Measurements from ENCODE around the gene PSMB5. TPM values are rescaled to one million over a fixed set of nuclear protein-coding genes. Genes with fewer than 3 reads are reported as not detected.

Gene PSMB5
- total and polyA plus RNA-seq, 2 of the 13 experiments (the other 11 are each of a cell fraction or from before 2014, with no cell fraction given), result 705 to 871 TPM

GRCh38 chr14:23071921-23072539, 37.3 kb upstream of the PSMB5 start:
- ChIA-PET CTCF (ENCODE audit: low intra/inter-chr PET ratio, low total read pairs) (interaction anchor here (0.7 to 4.5 kb wide), 4 partner anchors 13 to 115 kb away, joined by 3 to 34 read pairs (median 3); partner anchors contain the start of genes ACIN1 and CEBPE), POLR2A (interaction anchor here (0.6 to 5.6 kb wide), 43 partner anchors 9 to 1170 kb away, joined by 3 to 146 read pairs (median 4); partner anchors contain the start of genes ACIN1, AJUBA, BCL2L2 and C14orf119)
- Histone ChIP-seq H4K20me1 (ENCODE audit: insufficient read depth, low read length) (peaks cover 19% of the 10 kb centered on the region), H3K4me1 (ENCODE audit: insufficient read depth, low read length) (peaks cover 42% of the 10 kb centered on the region), H3K9ac (ENCODE audit: insufficient read depth, low read depth, low read length) (peak overlapping the region; percentile 89), H3K27me3 (ENCODE audit: control insufficient read depth in 1 of 2, insufficient read depth in 2 of 2, low read length in 2 of 2) (no peaks in the 10 kb centered on the region; a peak in 1 of 5 replicates), H3K79me2 (ENCODE audit: insufficient read depth, low read length) (peaks cover 37% of the 10 kb centered on the region), H2AFZ (ENCODE audit: low read length) (no peak overlapping the region), H3K36me3 (replicated peaks in 1 of 2; ENCODE audit: control insufficient read depth in 1 of 2, insufficient read depth in 2 of 2, low read length in 2 of 2) (peaks cover 41 to 72% of the 10 kb centered on the region in 2 experiments), H3K4me3 (replicated peaks in 1 of 3; ENCODE audit: insufficient read depth in 1 of 3, low read depth in 2 of 3, low read length in 3 of 3) (peak overlapping the region; percentile 85 to 91 (median 86); a peak in 5 of 6 replicates), H3K4me2 (ENCODE audit: low read depth, low read length) (peak overlapping the region; percentile 97), H3K27ac (ENCODE audit: extremely low read length, insufficient read depth, low read length) (peak overlapping the region; percentile 69), H3K9me3 (ENCODE audit: low read length) (no peaks in the 10 kb centered on the region)
- no peak for DNase-seq (ENCODE audit: low spot score)
- ATAC-seq, result peak; percentile 49
- intact Hi-C loops (cut with micrococcal nuclease; ENCODE audit: unreplicated experiment) (loop anchor here (1.0 kb wide), 1 partner anchor 22 kb away; no protein-coding TSS in a partner anchor), in situ Hi-C loops (cut with HindIII; ENCODE audit: extremely low pct_ligation_motif_present, low pct_unique_long_range_greater_than_20kb) (no loop called here)
- FAIRE-seq, result no peak
- no TSS peak for BruUV-seq (replicated peaks)
- WGBS (ENCODE audit: low lambda C conversion rate), result 65% methylated on average over 5 of the region's 5 CpGs
- peak; percentile 60; the same call in 1 of the 2 replicates for TF ChIP-seq ZNF431 (CRISPR knock-in tag; IDR thresholded peaks at IDR 0.05; ENCODE audit: borderline replicate concordance, low read depth)
- peak; percentile 81; the same call in 1 of the 2 replicates for TF ChIP-seq ZNF326 (CRISPR knock-in tag; IDR thresholded peaks at IDR 0.05; ENCODE audit: borderline replicate concordance)
- TF ChIP-seq FIP1L1 (IDR thresholded peaks at IDR 0.05; ENCODE audit: borderline replicate concordance, insufficient read depth, low read depth, low read length), result 0 out of 2 replicates have a peak, but pooled peaks have one; percentile 10
- peak; percentile 13; the same call in 1 of the 2 replicates for TF ChIP-seq ZBTB7A (CRISPR knock-in tag; IDR thresholded peaks at IDR 0.05)
- TF ChIP-seq MXI1 (IDR thresholded peaks at IDR 0.05; ENCODE audit: borderline replicate concordance, low read depth, low read length), result peak; percentile 39; the same call in 1 of the 3 replicates
- TF ChIP-seq HMGA1 (CRISPR knock-in tag; conservative IDR thresholded peaks at IDR 0.05), result no peak
- no peak for TF ChIP-seq ZMAT3 (CRISPR knock-in tag; conservative IDR thresholded peaks at IDR 0.05)
- 0 out of 2 replicates have a peak, but pooled peaks have one; percentile 82 for TF ChIP-seq LRRFIP1 (CRISPR knock-in tag; conservative IDR thresholded peaks at IDR 0.05)
- no peak for TF ChIP-seq NRL (CRISPR knock-in tag; IDR thresholded peaks at IDR 0.05; ENCODE audit: borderline replicate concordance)
- TF ChIP-seq TOPORS (CRISPR knock-in tag; IDR thresholded peaks at IDR 0.05), result peak; percentile 92; the same call in 1 of the 2 replicates
- peak; percentile 92; the same call in 1 of the 2 replicates for TF ChIP-seq ZNF354B (CRISPR knock-in tag; IDR thresholded peaks at IDR 0.05)
- 0 out of 2 replicates have a peak, but pooled peaks have one; percentile 43 for TF ChIP-seq TIGD3 (CRISPR knock-in tag; IDR thresholded peaks at IDR 0.05; ENCODE audit: borderline replicate concordance)
- peak; percentile 19; the same call in 1 of the 2 replicates for TF ChIP-seq ZNF224 (CRISPR knock-in tag; IDR thresholded peaks at IDR 0.05)
- TF ChIP-seq, protein P1, sequence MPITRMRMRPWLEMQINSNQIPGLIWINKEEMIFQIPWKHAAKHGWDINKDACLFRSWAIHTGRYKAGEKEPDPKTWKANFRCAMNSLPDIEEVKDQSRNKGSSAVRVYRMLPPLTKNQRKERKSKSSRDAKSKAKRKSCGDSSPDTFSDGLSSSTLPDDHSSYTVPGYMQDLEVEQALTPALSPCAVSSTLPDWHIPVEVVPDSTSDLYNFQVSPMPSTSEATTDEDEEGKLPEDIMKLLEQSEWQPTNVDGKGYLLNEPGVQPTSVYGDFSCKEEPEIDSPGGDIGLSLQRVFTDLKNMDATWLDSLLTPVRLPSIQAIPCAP (CRISPR knock-in tag; IDR thresholded peaks at IDR 0.05; ENCODE audit: low read depth), result 0 out of 2 replicates have a peak, but pooled peaks have one; percentile 39
- peak; percentile 7; the same call in 1 of the 2 replicates for TF ChIP-seq SP2 (CRISPR knock-in tag; IDR thresholded peaks at IDR 0.05)
- TF ChIP-seq IRX3 (CRISPR knock-in tag; IDR thresholded peaks at IDR 0.05; ENCODE audit: borderline replicate concordance, low read depth), result no peak
- TF ChIP-seq SMAD9 (CRISPR knock-in tag; IDR thresholded peaks at IDR 0.05), result no peak
- TF ChIP-seq REPIN1 (CRISPR knock-in tag; IDR thresholded peaks at IDR 0.05; ENCODE audit: borderline replicate concordance, low read depth), result no peak
- TF ChIP-seq BORCS8-MEF2B (CRISPR knock-in tag; IDR thresholded peaks at IDR 0.05), result peak; percentile 20; the same call in 1 of the 2 replicates
